H1 (cell line): ENCODE data around the gene PLEKHM3. TPM values are rescaled to one million over a fixed set of nuclear protein-coding genes. Genes with fewer than 3 reads are reported as not detected.
A peak's percentile ranks its signal among the peaks of the same experiment; 100 is the strongest.

ENCODE experiments used
- CTCF ChIA-PET: fragments of 300-600 bp; sonication (Branson Sonifier 250); formaldehyde crosslinking; loops from one replicate; lab custom pipeline; 2021; ENCODE audit not compliant: partially characterized antibody; lab: Charles Lee
- POLR2A ChIA-PET: fragments of 300-600 bp; sonication (Branson Sonifier 250); formaldehyde crosslinking; loops from one replicate; lab custom pipeline; 2021; ENCODE audit warnings: inconsistent platforms; ENCODE audit not compliant: partially characterized antibody; lab: Charles Lee
- DNase-seq, 2 experiments: peaks; one replicate each; pipeline versions ENCODE4 v3.0.0 to v3.0.0-alpha.2; 2010 to 2022; ENCODE audit warnings: low spot score in 2 of 2, low read depth in 1 of 2, mixed read lengths in 1 of 2
- FAIRE-seq: peaks from 2 replicates; lab custom pipeline; 2011; peaks lifted over from hg19 to GRCh38; lab: Jason Lieb, UNC
- H2AFZ ChIP-seq: 2 replicates; pipeline ENCODE4 v1.8.1; 2012; ENCODE audit warnings: low read length, inconsistent platforms
- H2AK5ac ChIP-seq: 2 replicates; pipeline ENCODE4 v1.6.1; 2013; ENCODE audit warnings: low read depth, low read length
- H2BK120ac ChIP-seq: replicated peaks from 2 replicates; pipeline ENCODE3; 2013; ENCODE audit warnings: low read depth, low read length, inconsistent platforms
- H2BK12ac ChIP-seq: 2 replicates; pipeline ENCODE4 v1.6.1; 2013; ENCODE audit warnings: low read depth, low read length
- H2BK15ac ChIP-seq: 2 replicates; pipeline ENCODE4 v1.6.1; 2013; ENCODE audit warnings: low read length
- H2BK20ac ChIP-seq: 2 replicates; pipeline ENCODE4 v1.6.1; 2013; ENCODE audit warnings: low read length
- H2BK5ac ChIP-seq: 2 replicates; pipeline ENCODE4 v1.6.1; 2013; ENCODE audit warnings: low read depth, low read length
- H3K14ac ChIP-seq: 2 replicates; pipeline ENCODE4 v1.6.1; 2013; ENCODE audit warnings: inconsistent platforms; ENCODE audit not compliant: insufficient read length
- H3K18ac ChIP-seq: 2 replicates; pipeline ENCODE4 v1.6.1; 2013; ENCODE audit warnings: low read length; ENCODE audit errors: extremely low read depth
- H3K23ac ChIP-seq: 2 replicates; pipeline ENCODE4 v1.6.1; 2013; ENCODE audit warnings: inconsistent platforms; ENCODE audit not compliant: insufficient read length
- H3K23me2 ChIP-seq: 2 replicates; pipeline ENCODE4 v1.6.1; 2013; ENCODE audit warnings: low read depth, low read length
- H3K27ac ChIP-seq: 2 replicates; pipeline ENCODE4 v1.6.1; 2011; ENCODE audit warnings: low read depth, low read length, inconsistent platforms
- H3K27me3 ChIP-seq, 4 experiments: replicated peaks in 1 of 4; 1 replicate in 1 of 4; 2 replicates in 3 of 4; pipeline versions ENCODE4 v1.6.1 to v1.8.1; 2011 to 2013; ENCODE audit warnings: low read length in 3 of 4, mild to moderate bottlenecking in 3 of 4, inconsistent platforms in 2 of 4, mixed read lengths in 2 of 4, moderate library complexity in 1 of 4; ENCODE audit not compliant: control insufficient read depth in 3 of 4, insufficient read depth in 3 of 4; ENCODE audit errors: extremely low read depth in 1 of 4
- H3K36me3 ChIP-seq, 4 experiments: 2 replicates each; pipeline versions ENCODE4 v1.6.1 to v1.8.1; 2011 to 2013; ENCODE audit warnings: mild to moderate bottlenecking in 4 of 4, low read length in 3 of 4, moderate library complexity in 2 of 4, control low read depth in 1 of 4, inconsistent platforms in 1 of 4; ENCODE audit not compliant: insufficient read depth in 4 of 4, control insufficient read depth in 2 of 4
- H3K4ac ChIP-seq: replicated peaks from 2 replicates; pipeline ENCODE3; 2013; ENCODE audit warnings: low read length, low read depth, mixed read lengths, inconsistent platforms; ENCODE audit not compliant: insufficient read length
- H3K4me1 ChIP-seq, 4 experiments: replicated peaks in 1 of 4; 1 replicate in 1 of 4; 2 replicates in 3 of 4; pipeline versions ENCODE4 v1.6.1 to v1.8.1; 2011 to 2013; ENCODE audit warnings: low read length in 3 of 4, inconsistent platforms in 2 of 4, mixed read lengths in 1 of 4; ENCODE audit not compliant: insufficient read depth in 4 of 4, control insufficient read depth in 3 of 4
- H3K4me2 ChIP-seq, 2 experiments: 2 replicates each; pipeline versions ENCODE4 v1.6.1 to v1.8.1; 2011 to 2013; ENCODE audit warnings: low read depth in 2 of 2, low read length in 2 of 2, control low read depth in 1 of 2, inconsistent platforms in 1 of 2, mild to moderate bottlenecking in 1 of 2; ENCODE audit not compliant: insufficient read depth in 1 of 2
- H3K4me3 ChIP-seq, 4 experiments: fragments of 200-600, 300-600 bp in 1 of 4; sonication (generic), shearing (Covaris generic), sonication (Bioruptor Twin) in 1 of 4; 2 replicates each; pipeline versions ENCODE4 v1.5.1 to v1.8.1; 2011 to 2016; ENCODE audit warnings: low read length in 4 of 4, low read depth in 3 of 4, control low read depth in 2 of 4, inconsistent platforms in 2 of 4, mild to moderate bottlenecking in 2 of 4, mixed read lengths in 1 of 4, moderate library complexity in 1 of 4; ENCODE audit not compliant: insufficient read depth in 2 of 4; ENCODE audit errors: extremely low read depth in 1 of 4
- H3K56ac ChIP-seq: replicated peaks from 2 replicates; pipeline ENCODE3; 2013; ENCODE audit warnings: low read depth, mild to moderate bottlenecking, mixed read lengths, low read length, inconsistent platforms; ENCODE audit not compliant: insufficient read length
- H3K79me1 ChIP-seq: 2 replicates; pipeline ENCODE4 v1.6.1; 2013; ENCODE audit warnings: low read depth, low read length, control low read depth
- H3K79me2 ChIP-seq, 2 experiments: 2 replicates each; pipeline versions ENCODE4 v1.6.1 to v1.8.1; 2012 to 2013; ENCODE audit warnings: low read length in 2 of 2, mild to moderate bottlenecking in 2 of 2, inconsistent platforms in 1 of 2; ENCODE audit not compliant: insufficient read depth in 2 of 2, control insufficient read depth in 1 of 2
- H3K9ac ChIP-seq, 4 experiments: replicated peaks in 1 of 4; 1 replicate in 1 of 4; 2 replicates in 3 of 4; pipeline versions ENCODE4 v1.6.1 to v1.8.1; 2011 to 2013; ENCODE audit warnings: low read depth in 3 of 4, low read length in 3 of 4, control low read depth in 2 of 4, mild to moderate bottlenecking in 2 of 4, moderate library complexity in 2 of 4, inconsistent platforms in 1 of 4; ENCODE audit errors: extremely low read depth in 1 of 4
- H3K9me3 ChIP-seq, 2 experiments: 2 replicates each; pipeline versions ENCODE4 v1.6.1 to v1.8.1; 2012 to 2013; ENCODE audit warnings: mild to moderate bottlenecking in 2 of 2, moderate library complexity in 2 of 2, control low read depth in 1 of 2, inconsistent platforms in 1 of 2, low read depth in 1 of 2, low read length in 1 of 2, mixed read lengths in 1 of 2; ENCODE audit not compliant: insufficient read depth in 2 of 2
- H4K20me1 ChIP-seq, 2 experiments: replicated peaks in 1 of 2; 2 replicates each; pipeline versions ENCODE3 to v1.8.1; 2011 to 2013; ENCODE audit warnings: inconsistent platforms in 2 of 2, low read length in 2 of 2, mild to moderate bottlenecking in 1 of 2; ENCODE audit not compliant: insufficient read depth in 2 of 2, control insufficient read depth in 1 of 2
- H4K5ac ChIP-seq: 2 replicates; pipeline ENCODE4 v1.6.1; 2013; ENCODE audit warnings: low read length, low read depth, mixed read lengths, inconsistent platforms; ENCODE audit not compliant: insufficient read length
- H4K8ac ChIP-seq: 2 replicates; pipeline ENCODE4 v1.8.0; 2013; ENCODE audit warnings: mild to moderate bottlenecking, moderate library complexity, low read length, inconsistent platforms; ENCODE audit not compliant: insufficient read depth; ENCODE audit errors: extremely low read depth
- H4K91ac ChIP-seq: replicated peaks from 2 replicates; pipeline ENCODE3; 2013; ENCODE audit warnings: low read length, mixed read lengths, inconsistent platforms; ENCODE audit not compliant: insufficient read length
- EGR1 ChIP-seq: IDR thresholded peaks from 2 replicates; pipeline ENCODE4 v1.6.1; 2011; ENCODE audit warnings: low read depth, low read length, borderline replicate concordance
- HDAC2 ChIP-seq, 2 experiments: fragments of 300-600 bp in 1 of 2; sonication (generic) in 1 of 2; IDR thresholded peaks; 2 replicates each; pipeline ENCODE4 v1.6.1; 2011 to 2012; ENCODE audit warnings: low read depth in 2 of 2, low read length in 2 of 2, mild to moderate bottlenecking in 2 of 2, moderate library complexity in 2 of 2, borderline replicate concordance in 1 of 2, inconsistent platforms in 1 of 2
- HDAC6 ChIP-seq: IDR thresholded peaks from one replicate; pipeline ENCODE4 v1.7.1; 2012; ENCODE audit warnings: low read depth, mild to moderate bottlenecking, inconsistent platforms, low read length, moderate library complexity
- JUN ChIP-seq: IDR thresholded peaks from 2 replicates; pipeline ENCODE4 v1.6.1; 2011; ENCODE audit warnings: low read depth, mild to moderate bottlenecking, improper control_type of control experiment, low read length
- KDM4A ChIP-seq: IDR thresholded peaks from one replicate; pipeline ENCODE4 v1.7.1; 2012; ENCODE audit warnings: low read depth, mild to moderate bottlenecking, moderate library complexity, low read length, inconsistent platforms; ENCODE audit not compliant: severe bottlenecking
- KDM5A ChIP-seq: fragments of 200-600 bp; IDR thresholded peaks from 2 replicates; pipeline ENCODE4 v1.7.1; 2012; ENCODE audit warnings: mild to moderate bottlenecking, low read length, inconsistent platforms, mixed read lengths
- NANOG ChIP-seq: IDR thresholded peaks from 2 replicates; pipeline ENCODE4 v1.6.1; 2011; ENCODE audit warnings: low read length, low read depth, mild to moderate bottlenecking, inconsistent platforms; ENCODE audit not compliant: insufficient read depth, poor library complexity, severe bottlenecking
- POLR2A ChIP-seq, 2 experiments: IDR thresholded peaks; 1 replicate in 1 of 2; 2 replicates in 1 of 2; pipeline ENCODE4 v1.6.1; 2011; ENCODE audit warnings: low read depth in 2 of 2, low read length in 2 of 2, mild to moderate bottlenecking in 2 of 2; ENCODE audit errors: control extremely low read depth in 1 of 2
- POU5F1 ChIP-seq: IDR thresholded peaks from 2 replicates; pipeline ENCODE4 v1.6.1; 2011; ENCODE audit warnings: low read depth, mild to moderate bottlenecking, low read length, moderate library complexity
- RNF2 ChIP-seq: fragments of 200-900, 300-1000 bp; sonication (generic); IDR thresholded peaks from 2 replicates; pipeline ENCODE4 v1.7.1; 2016; ENCODE audit warnings: borderline replicate concordance, low read depth, mild to moderate bottlenecking, antibody characterized with exemption, low read length; ENCODE audit not compliant: poor library complexity, severe bottlenecking; ENCODE audit errors: missing control alignments
- SAP30 ChIP-seq: fragments of 300-600 bp; sonication (generic); IDR thresholded peaks from 2 replicates; pipeline ENCODE4 v1.7.1; 2012; ENCODE audit warnings: low read length, moderate library complexity, mild to moderate bottlenecking, inconsistent platforms; ENCODE audit not compliant: insufficient read depth, insufficient replicate concordance
- SP4 ChIP-seq: IDR thresholded peaks from 2 replicates; pipeline ENCODE4 v1.6.1; 2012; ENCODE audit warnings: low read length, inconsistent platforms
- SUZ12 ChIP-seq: fragments of 200-600 bp; sonication (generic); IDR thresholded peaks from 2 replicates; pipeline ENCODE4 v1.6.1; 2012; ENCODE audit warnings: mild to moderate bottlenecking, inconsistent platforms, low read length, moderate library complexity, mixed read lengths
- WGBS, 2 experiments: shearing (Covaris generic) in 1 of 2; methylation state at CpG; one replicate each; pipeline versions ENCODE4 v1.1.6 to v1.1.7; 2013 to 2015; ENCODE audit warnings: low lambda C conversion rate in 2 of 2, mixed read lengths in 2 of 2, inconsistent platforms in 1 of 2, low coverage in 1 of 2, missing lambda C conversion rate in 1 of 2; ENCODE audit not compliant: insufficient replicate concordance in 2 of 2, insufficient coverage in 1 of 2, insufficient read length in 1 of 2; ENCODE audit errors: extremely low coverage in 1 of 2, missing lambda C conversion rate in 1 of 2; 5-methylcytosine and 5-hydroxymethylcytosine counted together
- polyA plus RNA-seq, 7 experiments: library from polyadenylated mRNA; depleted of rRNA in 3 of 7; stranded (reverse) in 5 of 7; unstranded in 2 of 7; fragments of >200 nt in 5 of 7; fragments of 200-250 nt in 2 of 7; gene quantifications; 1 replicate in 5 of 7; 2 replicates in 1 of 7; 4 replicates in 1 of 7; pipeline versions ENCODE4 v1.2.1 to v1.2.3, GENCODE V29; 2011 to 2013; ENCODE audit warnings: missing spikeins in 2 of 7, mixed read lengths in 2 of 7
- total RNA-seq: library from RNA; stranded (reverse); fragmentation: NEBNext Ultra II Directional; extraction: Animal tissue kit (Norgen Biotek cat#: 25700); gene quantifications from 2 replicates; pipeline ENCODE4 v1.2.1, GENCODE V29; 2021

PLEKHM3 gene
- total and polyA plus RNA-seq, 2 of the 8 experiments (the other 6 are each of a cell fraction or from before 2014, with no cell fraction given): 2.3 to 5.8 TPM

- no peak overlapping the region for H4K8ac ChIP-seq
- FAIRE-seq (no peak), DNase-seq (no peak)
- no peak overlapping the region for H4K5ac ChIP-seq
- H3K9me3 ChIP-seq: no peaks in the 10 kb centered on the region
- H3K79me2 ChIP-seq: no peaks in the 10 kb centered on the region
- 0 out of 7 replicates have a peak, but pooled peaks cover 0 to 2% (median 0%) of the 10 kb centered on the region in 4 experiments for H3K27me3 ChIP-seq
- WGBS, 2 experiments: 87% methylated on average over 3 of the region's 3 CpGs; no CpG with 5 or more reads in 1 of the 2 experiments
- peak overlapping the region; percentile 60; the same call in 1 of the 2 replicates for H2AK5ac ChIP-seq
- H3K9ac ChIP-seq: no peak overlapping the region
- H3K23me2 ChIP-seq: peaks cover 3% of the 10 kb centered on the region; the same call in 1 of the 2 replicates
- H2BK15ac ChIP-seq: 0 out of 2 replicates have a peak overlapping the region, but pooled peaks have one; percentile 18
- no peaks in the 10 kb centered on the region for H4K20me1 ChIP-seq
- H2BK120ac ChIP-seq: no peak overlapping the region
- H3K23ac ChIP-seq: no peak overlapping the region
- H2BK12ac ChIP-seq: no peak overlapping the region
- H3K14ac ChIP-seq: no peak overlapping the region
- no peak overlapping the region for H2BK5ac ChIP-seq
- no peak overlapping the region for H3K56ac ChIP-seq
- no peak overlapping the region for H3K18ac ChIP-seq
- peaks cover 0 to 7% (median 4%) of the 10 kb centered on the region in 4 experiments; a peak in 5 of 7 replicates for H3K4me1 ChIP-seq
- H3K4me2 ChIP-seq: no peak overlapping the region
- H4K91ac ChIP-seq: no peak overlapping the region
- H3K4ac ChIP-seq: peak overlapping the region; percentile 42
- ChIA-PET POLR2A (interaction anchor here (1.2 to 1.8 kb wide), 5 partner anchors 8 to 21 kb away, joined by 3 to 5 read pairs (median 4); no protein-coding TSS in a partner anchor), CTCF (interaction anchor here (0.8 to 2.6 kb wide), 12 partner anchors 8 to 265 kb away, joined by 3 to 12 read pairs (median 4); no protein-coding TSS in a partner anchor)
- H2BK20ac ChIP-seq: 0 out of 2 replicates have a peak overlapping the region, but pooled peaks have one; percentile 66
- H2AFZ ChIP-seq: no peak overlapping the region
- no peaks in the 10 kb centered on the region for H3K79me1 ChIP-seq
- no peak overlapping the region for H3K27ac ChIP-seq
- no peaks in the 10 kb centered on the region for H3K36me3 ChIP-seq
- no peak overlapping the region for H3K4me3 ChIP-seq
- TF ChIP-seq KDM4A (no peak), KDM5A (no peak), NANOG (no peak), RNF2 (no peak), SP4 (no peak), SUZ12 (no peak), POU5F1 (no peak), JUN (no peak), POLR2A (IDR thresholded peaks at IDR 0.05; ENCODE audit: control extremely low read depth in 1 of 2, low read depth in 2 of 2, low read length in 2 of 2) (no peak), HDAC6 (no peak), EGR1 (no peak), HDAC2 (IDR thresholded peaks at IDR 0.05; ENCODE audit: borderline replicate concordance in 1 of 2, low read depth in 2 of 2, low read length in 2 of 2) (no peak), SAP30 (no peak)
Measured at GRCh38 chr2:207775473-207775872, 249.9 kb downstream of the PLEKHM3 start.
